Measurements from ENCODE around the gene KRTAP13-3.

GRCh38 chr21:30425826-30426225, at the start of gene KRTAP13-3:
- TF ChIP-seq CTCF (IDR thresholded peaks at IDR 0.05; ENCODE audit: borderline replicate concordance, extremely low read depth, low read length, poor library complexity, severe bottlenecking) (no peak), EZH2 (IDR thresholded peaks at IDR 0.05; ENCODE audit: borderline replicate concordance, low read depth, low read length, severe bottlenecking) (no peak)

All from DND-41 (cell line).